Panc1 (cell line): ENCODE results near the gene CSMD2. TPM values are rescaled to one million over a fixed set of nuclear protein-coding genes. Genes with fewer than 3 reads are reported as not detected.

Experiments used
- ATAC-seq: fragments of 200-7000 bp; cut with Tn5 transposase; 2 replicates; pipeline ENCODE4 v1.9.1; 2020; ENCODE audit warnings: mild to moderate bottlenecking, moderate library complexity
- BruUV-seq: library from RNA; stranded (reverse); fragments of 400-500 nt; replicated peaks from 2 replicates; lab custom pipeline; 2021; lab: Mats Ljungman, UMichigan
- CTCF ChIA-PET: fragments of 300-600 bp; sonication (Branson Sonifier 250); formaldehyde crosslinking; loops from one replicate; lab custom pipeline; 2022; ENCODE audit warnings: antibody characterized with exemption; lab: Charles Lee
- POLR2A ChIA-PET: fragments of 300-600 bp; sonication (Branson Sonifier 250); formaldehyde crosslinking; loops from one replicate; lab custom pipeline; 2022; ENCODE audit warnings: antibody characterized with exemption; lab: Charles Lee
- DNase-seq: peaks from one replicate; pipeline ENCODE4 v3.0.0-alpha.2; 2010; ENCODE audit warnings: low read depth, low spot score
- H3K27ac ChIP-seq: 2 replicates; pipeline ENCODE4 v1.5.1; 2011; ENCODE audit warnings: mild to moderate bottlenecking, low read length, inconsistent platforms
- H3K27me3 ChIP-seq: fragments of 200-500 bp; sonication (Bioruptor generic); 2 replicates; pipeline ENCODE4 v1.6.0; 2014; ENCODE audit warnings: low read length, inconsistent platforms; ENCODE audit not compliant: control insufficient read depth, insufficient read depth
- H3K36me3 ChIP-seq: fragments of 200-500 bp; sonication (Bioruptor generic); 2 replicates; pipeline ENCODE4 v1.5.1; 2014; ENCODE audit warnings: inconsistent platforms, mild to moderate bottlenecking, low read length, moderate library complexity; ENCODE audit not compliant: control insufficient read depth, insufficient read depth
- H3K4me1 ChIP-seq: 2 replicates; pipeline ENCODE4 v1.5.1; 2011; ENCODE audit warnings: inconsistent platforms, mild to moderate bottlenecking, low read length, moderate library complexity; ENCODE audit not compliant: control insufficient read depth, insufficient read depth
- H3K4me3 ChIP-seq, 2 experiments: 2 replicates each; pipeline ENCODE4 v1.5.1; 2011 to 2012; ENCODE audit warnings: low read depth in 2 of 2, low read length in 2 of 2, mild to moderate bottlenecking in 2 of 2, inconsistent platforms in 1 of 2, moderate library complexity in 1 of 2
- H3K9me3 ChIP-seq: fragments of 200-500 bp; sonication (Bioruptor generic); 2 replicates; pipeline ENCODE4 v1.5.1; 2014; ENCODE audit warnings: low read depth, mild to moderate bottlenecking, inconsistent platforms, low read length, moderate library complexity; ENCODE audit not compliant: control insufficient read depth, insufficient read depth
- POLR2AphosphoS5 ChIP-seq: IDR thresholded peaks from 2 replicates; pipeline ENCODE4 v1.6.1; 2012; ENCODE audit warnings: mild to moderate bottlenecking, low read depth, low read length, moderate library complexity
- REST ChIP-seq, 2 experiments: IDR thresholded peaks; 2 replicates each; pipeline ENCODE4 v1.6.1; 2011 to 2012; ENCODE audit warnings: low read depth in 2 of 2, control low read depth in 1 of 2, low read length in 1 of 2, mild to moderate bottlenecking in 1 of 2, moderate library complexity in 1 of 2; ENCODE audit not compliant: insufficient read depth in 1 of 2
- SIN3A ChIP-seq: IDR thresholded peaks from 2 replicates; pipeline ENCODE4 v1.6.1; 2012; ENCODE audit warnings: low read depth, mild to moderate bottlenecking, low read length, moderate library complexity, borderline replicate concordance; ENCODE audit not compliant: insufficient read depth
- TCF7L2 ChIP-seq: IDR thresholded peaks from 2 replicates; pipeline ENCODE4 v1.6.1; 2011; ENCODE audit warnings: mild to moderate bottlenecking, low read depth, low read length, inconsistent platforms
- in situ Hi-C: cut with HindIII; loops from 2 replicates; pipeline ENCODE4 v1.10.0; 2016; ENCODE audit warnings: low sequenced_read_pairs, low pct_unique_long_range_greater_than_20kb
- intact Hi-C: fragments of 100-400 bp; cut with micrococcal nuclease; formaldehyde crosslinking; loops from one replicate; pipeline ENCODE4 v1.10.0; 2022; ENCODE audit not compliant: unreplicated experiment
- total RNA-seq: library from RNA; stranded (reverse); gene quantifications from one replicate; pipeline ENCODE4 v1.2.1, GENCODE V29; 2021; ENCODE audit not compliant: unreplicated experiment
- TF ChIP-seq, protein P1 (sequence below): fragments of 450-650 bp; IDR thresholded peaks from 2 replicates; pipeline ENCODE4 v1.5.1; 2017; ENCODE audit warnings: mild to moderate bottlenecking

The CSMD2 gene
- total RNA-seq, 1 experiment from 2014 or later, result not detected

- no TSS peak for BruUV-seq
- Histone ChIP-seq H3K27ac (no peak overlapping the region), H3K4me3 (no peak overlapping the region), H3K27me3 (peaks cover 3% of the 10 kb centered on the region; the same call in 1 of the 2 replicates), H3K4me1 (no peaks in the 10 kb centered on the region), H3K9me3 (no peaks in the 10 kb centered on the region), H3K36me3 (no peaks in the 10 kb centered on the region)
- in situ Hi-C loops, result no loop called here
- ATAC-seq (no peak), DNase-seq (no peak)
- intact Hi-C loops, result no loop called here
- POLR2A ChIA-PET, result no interaction called here
- CTCF ChIA-PET, result interaction anchor here (0.5 kb wide), 1 partner anchor 335 kb away, joined by 3 read pairs; no protein-coding TSS in a partner anchor
- TF ChIP-seq POLR2AphosphoS5, result no peak
- TF ChIP-seq REST (IDR thresholded peaks at IDR 0.05; ENCODE audit: insufficient read depth in 1 of 2, low read depth in 2 of 2, low read length in 1 of 2), result no peak
- TF ChIP-seq SIN3A, result no peak
- no peak for TF ChIP-seq TCF7L2
- TF ChIP-seq, protein P1, sequence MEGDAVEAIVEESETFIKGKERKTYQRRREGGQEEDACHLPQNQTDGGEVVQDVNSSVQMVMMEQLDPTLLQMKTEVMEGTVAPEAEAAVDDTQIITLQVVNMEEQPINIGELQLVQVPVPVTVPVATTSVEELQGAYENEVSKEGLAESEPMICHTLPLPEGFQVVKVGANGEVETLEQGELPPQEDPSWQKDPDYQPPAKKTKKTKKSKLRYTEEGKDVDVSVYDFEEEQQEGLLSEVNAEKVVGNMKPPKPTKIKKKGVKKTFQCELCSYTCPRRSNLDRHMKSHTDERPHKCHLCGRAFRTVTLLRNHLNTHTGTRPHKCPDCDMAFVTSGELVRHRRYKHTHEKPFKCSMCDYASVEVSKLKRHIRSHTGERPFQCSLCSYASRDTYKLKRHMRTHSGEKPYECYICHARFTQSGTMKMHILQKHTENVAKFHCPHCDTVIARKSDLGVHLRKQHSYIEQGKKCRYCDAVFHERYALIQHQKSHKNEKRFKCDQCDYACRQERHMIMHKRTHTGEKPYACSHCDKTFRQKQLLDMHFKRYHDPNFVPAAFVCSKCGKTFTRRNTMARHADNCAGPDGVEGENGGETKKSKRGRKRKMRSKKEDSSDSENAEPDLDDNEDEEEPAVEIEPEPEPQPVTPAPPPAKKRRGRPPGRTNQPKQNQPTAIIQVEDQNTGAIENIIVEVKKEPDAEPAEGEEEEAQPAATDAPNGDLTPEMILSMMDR, result no peak
Observed at GRCh38 chr1:33768106-33768505, 396.9 kb downstream of the CSMD2 start.

DNA sequence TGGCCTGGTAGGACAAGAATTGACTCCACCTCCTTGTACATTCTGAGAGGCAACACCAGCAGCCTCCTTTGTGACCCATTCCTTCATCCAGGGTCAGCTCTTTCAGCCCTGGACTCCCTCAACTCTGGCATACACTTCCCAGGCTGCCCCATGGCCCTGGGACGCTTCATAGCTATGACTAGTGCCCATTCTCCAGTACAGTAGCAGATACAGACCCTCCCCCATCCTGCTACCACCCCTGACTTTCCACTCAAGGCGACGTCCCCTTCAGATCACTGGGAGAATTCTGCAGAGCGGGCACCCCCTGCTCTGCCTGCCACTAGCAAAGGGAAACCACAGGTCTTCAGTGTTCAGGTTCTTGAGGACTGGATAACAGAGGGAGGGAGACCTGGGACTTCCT lies 400.9 kb downstream of the CSMD2 start:
- ChIA-PET POLR2A (no interaction called here), CTCF (no interaction called here)
- intact Hi-C loops, result no loop called here
- Histone ChIP-seq H3K27me3 (no peaks in the 10 kb centered on the region), H3K9me3 (no peaks in the 10 kb centered on the region), H3K27ac (no peak overlapping the region), H3K4me3 (no peak overlapping the region), H3K4me1 (no peaks in the 10 kb centered on the region), H3K36me3 (no peaks in the 10 kb centered on the region)
- ATAC-seq (no peak), DNase-seq (no peak)
- BruUV-seq, result no TSS peak
- no peak for TF ChIP-seq POLR2AphosphoS5
- no peak for TF ChIP-seq TCF7L2
- TF ChIP-seq SIN3A, result no peak
- TF ChIP-seq REST (IDR thresholded peaks at IDR 0.05; ENCODE audit: insufficient read depth in 1 of 2, low read depth in 2 of 2, low read length in 1 of 2), result no peak
- TF ChIP-seq, protein P1, result no peak
- in situ Hi-C loops, result no loop called here
